HepG2 (cell line): ENCODE data around the gene NABP2. TPM values are rescaled to one million over a fixed set of nuclear protein-coding genes. Genes with fewer than 3 reads are reported as not detected.

Experiments used
- CHD2 ChIP-seq: IDR thresholded peaks from 2 replicates; pipeline ENCODE4 v1.6.1; 2011; ENCODE audit warnings: low read depth, low read length, improper control_type of control experiment
- HOXA5 ChIP-seq: sonication (generic); formaldehyde crosslinking; IDR thresholded peaks from 2 replicates; pipeline ENCODE4 v1.4.0; 2020; ENCODE audit warnings: missing genetic modification reagents
- KLF6 ChIP-seq: IDR thresholded peaks from 2 replicates; pipeline ENCODE4 v1.8.0; 2016; ENCODE audit warnings: missing biosample characterization, missing genetic modification reagents
- MLX ChIP-seq: IDR thresholded peaks from 2 replicates; pipeline ENCODE4 v1.6.1; 2016
- NFRKB ChIP-seq: fragments of 450-650 bp; IDR thresholded peaks from 2 replicates; pipeline ENCODE4 v1.6.1; 2017
- RCOR2 ChIP-seq: IDR thresholded peaks from 2 replicates; pipeline ENCODE4 v1.6.1; 2016; ENCODE audit warnings: missing biosample characterization, missing genetic modification reagents
- SKIL ChIP-seq: sonication (generic); formaldehyde crosslinking; IDR thresholded peaks from 2 replicates; pipeline ENCODE4 v1.8.0; 2022; ENCODE audit warnings: missing genetic modification reagents, mild to moderate bottlenecking, moderate library complexity, borderline replicate concordance
- TOE1 ChIP-seq: sonication (generic); formaldehyde crosslinking; IDR thresholded peaks from 2 replicates; pipeline ENCODE4 v1.4.0; 2020; ENCODE audit warnings: mild to moderate bottlenecking, missing genetic modification reagents
- ZMYM3 ChIP-seq: sonication (generic); formaldehyde crosslinking; IDR thresholded peaks from 2 replicates; pipeline ENCODE4 v1.5.1; 2020; ENCODE audit warnings: mild to moderate bottlenecking, missing genetic modification reagents
- ZNF260 ChIP-seq: sonication (generic); formaldehyde crosslinking; IDR thresholded peaks from 2 replicates; pipeline ENCODE4 v1.4.0; 2020; ENCODE audit warnings: missing genetic modification reagents, low read depth, mild to moderate bottlenecking, borderline replicate concordance
- ZNF33B ChIP-seq: sonication (generic); formaldehyde crosslinking; IDR thresholded peaks from 2 replicates; pipeline ENCODE4 v1.5.1; 2020; ENCODE audit warnings: mild to moderate bottlenecking, missing genetic modification reagents
- ZNF354B ChIP-seq: sonication (generic); formaldehyde crosslinking; IDR thresholded peaks from 2 replicates; pipeline ENCODE4 v1.8.0; 2022; ENCODE audit warnings: mild to moderate bottlenecking, missing genetic modification reagents
- ZNF562 ChIP-seq: sonication (generic); formaldehyde crosslinking; IDR thresholded peaks from 2 replicates; pipeline ENCODE4 v1.8.0; 2022; ENCODE audit warnings: missing genetic modification reagents, borderline replicate concordance
- ZNF569 ChIP-seq: sonication (generic); formaldehyde crosslinking; IDR thresholded peaks from 2 replicates; pipeline ENCODE4 v1.5.0; 2020; ENCODE audit warnings: mild to moderate bottlenecking, missing genetic modification reagents, moderate library complexity, borderline replicate concordance
- ZNF772 ChIP-seq: sonication (generic); formaldehyde crosslinking; IDR thresholded peaks from 2 replicates; pipeline ENCODE4 v1.5.0; 2020; ENCODE audit warnings: mild to moderate bottlenecking, missing genetic modification reagents
- ZXDC ChIP-seq: sonication (generic); formaldehyde crosslinking; IDR thresholded peaks from 2 replicates; pipeline ENCODE4 v1.5.0; 2020; ENCODE audit warnings: mild to moderate bottlenecking, missing genetic modification reagents
- polyA plus RNA-seq, 8 experiments: library from polyadenylated mRNA; depleted of rRNA in 3 of 8; stranded (reverse) in 7 of 8; unstranded in 1 of 8; fragments of >200 nt; fragmentation: Illumina TruSeq in 4 of 8; extraction: Trizol in 4 of 8; gene quantifications; 2 replicates each; pipeline versions ENCODE4 v1.2.1 to v1.2.3, GENCODE V29; 2011 to 2016; ENCODE audit warnings: low read depth in 4 of 8, missing spikeins in 1 of 8, mixed read lengths in 1 of 8; ENCODE audit not compliant: insufficient read depth in 1 of 8
- total RNA-seq, 5 experiments: library from RNA; depleted of rRNA; stranded (reverse); fragments of >200 nt; fragmentation: Illumina TruSeq; extraction: Trizol; gene quantifications; 2 replicates each; pipeline ENCODE4 v1.2.3, GENCODE V29; 2016; ENCODE audit warnings: low read depth in 1 of 5
- TF ChIP-seq, protein P1 (sequence below): IDR thresholded peaks from 2 replicates; pipeline ENCODE4 v1.6.1; 2016; ENCODE audit warnings: low read depth, control low read depth
- TF ChIP-seq, protein P2 (sequence below): sonication (generic); formaldehyde crosslinking; IDR thresholded peaks from 2 replicates; pipeline ENCODE4 v1.4.0; 2020; ENCODE audit warnings: mild to moderate bottlenecking, missing genetic modification reagents
- TF ChIP-seq, protein P3 (sequence below): sonication (generic); formaldehyde crosslinking; IDR thresholded peaks from 2 replicates; pipeline ENCODE4 v1.4.0; 2020; ENCODE audit warnings: mild to moderate bottlenecking, missing genetic modification reagents

The NABP2 gene
- total and polyA plus RNA-seq, 2 of the 13 experiments (the other 11 are each of a cell fraction or from before 2014, with no cell fraction given), result 33.2 to 35.5 TPM

DNA sequence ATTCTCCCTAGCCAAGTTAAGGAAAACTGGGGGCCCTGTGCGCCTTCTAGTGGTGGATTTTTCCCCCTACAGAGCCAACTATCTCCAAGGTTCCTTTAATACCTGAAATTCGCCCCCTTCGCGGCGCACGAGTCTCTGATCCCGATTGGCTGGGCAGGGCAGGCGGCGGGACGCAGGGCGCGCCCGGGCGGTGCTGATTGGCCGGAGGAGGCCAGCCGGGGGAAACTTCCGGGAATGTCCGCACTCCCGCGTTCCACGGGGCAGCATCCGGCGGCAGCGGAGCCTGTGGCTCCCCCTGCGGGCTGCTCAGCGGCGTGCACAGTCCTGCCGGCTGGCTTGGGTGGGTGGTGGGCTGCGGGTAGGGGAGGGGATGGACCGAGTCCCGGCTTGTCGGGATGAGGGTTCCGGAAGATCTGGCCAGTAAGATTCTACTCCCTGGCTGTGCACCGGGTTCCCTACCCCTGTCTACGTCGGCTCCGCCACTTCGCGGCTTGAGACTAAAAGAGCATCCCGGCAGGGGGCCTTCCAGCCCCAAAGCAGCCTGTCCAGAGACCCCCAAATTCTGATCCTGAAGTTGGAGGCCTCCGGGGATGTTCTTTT, at the start of gene NABP2 (continued):
- TF ChIP-seq ZNF33B (CRISPR knock-in tag), result no peak
- 0 out of 2 replicates have a peak, but pooled peaks have one; percentile 31 for TF ChIP-seq KLF6 (CRISPR knock-in tag)
- peak; percentile 70 for TF ChIP-seq ZNF772 (CRISPR knock-in tag)
- no peak for TF ChIP-seq ZNF260
- TF ChIP-seq, protein P1, sequence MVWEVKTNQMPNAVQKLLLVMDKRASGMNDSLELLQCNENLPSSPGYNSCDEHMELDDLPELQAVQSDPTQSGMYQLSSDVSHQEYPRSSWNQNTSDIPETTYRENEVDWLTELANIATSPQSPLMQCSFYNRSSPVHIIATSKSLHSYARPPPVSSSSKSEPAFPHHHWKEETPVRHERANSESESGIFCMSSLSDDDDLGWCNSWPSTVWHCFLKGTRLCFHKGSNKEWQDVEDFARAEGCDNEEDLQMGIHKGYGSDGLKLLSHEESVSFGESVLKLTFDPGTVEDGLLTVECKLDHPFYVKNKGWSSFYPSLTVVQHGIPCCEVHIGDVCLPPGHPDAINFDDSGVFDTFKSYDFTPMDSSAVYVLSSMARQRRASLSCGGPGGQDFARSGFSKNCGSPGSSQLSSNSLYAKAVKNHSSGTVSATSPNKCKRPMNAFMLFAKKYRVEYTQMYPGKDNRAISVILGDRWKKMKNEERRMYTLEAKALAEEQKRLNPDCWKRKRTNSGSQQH (CRISPR knock-in tag), result no peak
- TF ChIP-seq ZNF354B (CRISPR knock-in tag), result no peak
- no peak for TF ChIP-seq ZNF569 (CRISPR knock-in tag)
- no peak for TF ChIP-seq ZXDC (CRISPR knock-in tag)
- TF ChIP-seq MLX (CRISPR knock-in tag), result 0 out of 2 replicates have a peak, but pooled peaks have one; percentile 15
- TF ChIP-seq TOE1 (CRISPR knock-in tag), result no peak
- no peak for TF ChIP-seq ZNF562 (CRISPR knock-in tag)
- TF ChIP-seq, protein P2, sequence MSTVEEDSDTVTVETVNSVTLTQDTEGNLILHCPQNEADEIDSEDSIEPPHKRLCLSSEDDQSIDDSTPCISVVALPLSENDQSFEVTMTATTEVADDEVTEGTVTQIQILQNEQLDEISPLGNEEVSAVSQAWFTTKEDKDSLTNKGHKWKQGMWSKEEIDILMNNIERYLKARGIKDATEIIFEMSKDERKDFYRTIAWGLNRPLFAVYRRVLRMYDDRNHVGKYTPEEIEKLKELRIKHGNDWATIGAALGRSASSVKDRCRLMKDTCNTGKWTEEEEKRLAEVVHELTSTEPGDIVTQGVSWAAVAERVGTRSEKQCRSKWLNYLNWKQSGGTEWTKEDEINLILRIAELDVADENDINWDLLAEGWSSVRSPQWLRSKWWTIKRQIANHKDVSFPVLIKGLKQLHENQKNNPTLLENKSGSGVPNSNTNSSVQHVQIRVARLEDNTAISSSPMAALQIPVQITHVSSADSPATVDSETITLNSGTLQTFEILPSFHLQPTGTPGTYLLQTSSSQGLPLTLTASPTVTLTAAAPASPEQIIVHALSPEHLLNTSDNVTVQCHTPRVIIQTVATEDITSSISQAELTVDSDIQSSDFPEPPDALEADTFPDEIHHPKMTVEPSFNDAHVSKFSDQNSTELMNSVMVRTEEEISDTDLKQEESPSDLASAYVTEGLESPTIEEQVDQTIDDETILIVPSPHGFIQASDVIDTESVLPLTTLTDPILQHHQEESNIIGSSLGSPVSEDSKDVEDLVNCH (CRISPR knock-in tag), result no peak
- no peak for TF ChIP-seq ZMYM3 (CRISPR knock-in tag)
- TF ChIP-seq NFRKB, result no peak
- TF ChIP-seq, protein P3, sequence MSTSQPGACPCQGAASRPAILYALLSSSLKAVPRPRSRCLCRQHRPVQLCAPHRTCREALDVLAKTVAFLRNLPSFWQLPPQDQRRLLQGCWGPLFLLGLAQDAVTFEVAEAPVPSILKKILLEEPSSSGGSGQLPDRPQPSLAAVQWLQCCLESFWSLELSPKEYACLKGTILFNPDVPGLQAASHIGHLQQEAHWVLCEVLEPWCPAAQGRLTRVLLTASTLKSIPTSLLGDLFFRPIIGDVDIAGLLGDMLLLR (CRISPR knock-in tag), result no peak
- no peak for TF ChIP-seq CHD2
- TF ChIP-seq HOXA5 (CRISPR knock-in tag), result peak; percentile 70; the same call in 1 of the 2 replicates
- TF ChIP-seq SKIL (CRISPR knock-in tag), result no peak
- peak; percentile 36; the same call in 1 of the 2 replicates for TF ChIP-seq RCOR2 (CRISPR knock-in tag)
